K562 (cell line): ENCODE results near the gene ZNF516. TPM values are rescaled to one million over a fixed set of nuclear protein-coding genes. Genes with fewer than 3 reads are reported as not detected.

ENCODE experiments used
- ATAC-seq: fragments of 200-7000 bp; cut with Tn5 transposase; 3 replicates; pipeline ENCODE4 v1.9.1; 2020; ENCODE audit warnings: moderate library complexity
- BruUV-seq: library from RNA; stranded (reverse); fragments of 400-500 nt; replicated peaks from 2 replicates; lab custom pipeline; 2021; lab: Mats Ljungman, UMichigan
- CTCF ChIA-PET: fragments of 300-600 bp; formaldehyde crosslinking; extraction: SDS; loops from one replicate; lab custom pipeline; 2021; ENCODE audit warnings: low intra/inter-chr PET ratio; lab: Yijun Ruan, JAX
- POLR2A ChIA-PET: fragments of 300-600, 350-650 bp; sonication (Branson Sonifier 250); formaldehyde crosslinking; extraction: SDS; loops from one replicate; lab custom pipeline; 2021; ENCODE audit warnings: antibody characterized with exemption, inconsistent platforms; lab: Yijun Ruan, JAX
- DNase-seq, 4 experiments: peaks; one replicate each; pipeline versions ENCODE4 v3.0.0 to v3.0.0-alpha.2; 2011 to 2018; ENCODE audit warnings: low spot score in 3 of 4, mixed read lengths in 3 of 4; ENCODE audit errors: extremely low read depth in 1 of 4
- FAIRE-seq: peaks from 2 replicates; lab custom pipeline; 2011; peaks lifted over from hg19 to GRCh38; lab: Jason Lieb, UNC
- H2AFZ ChIP-seq: 2 replicates; pipeline ENCODE4 v1.6.0; 2011; ENCODE audit warnings: low read depth, low read length, control low read depth, inconsistent platforms
- H3K27ac ChIP-seq: fragments of 200-600 bp; 3 replicates; pipeline ENCODE4 v1.8.0; 2011; ENCODE audit warnings: low read depth, mild to moderate bottlenecking, control low read depth, inconsistent platforms, low read length, moderate library complexity, mixed read lengths; ENCODE audit errors: extremely low read depth
- H3K27me3 ChIP-seq, 2 experiments: fragments of 300-600 bp in 1 of 2; 2 replicates in 1 of 2; 3 replicates in 1 of 2; pipeline versions ENCODE4 v1.6.0 to v1.8.0; 2011; ENCODE audit warnings: inconsistent platforms in 2 of 2, low read length in 2 of 2, mild to moderate bottlenecking in 1 of 2, mixed read lengths in 1 of 2, moderate library complexity in 1 of 2; ENCODE audit not compliant: control insufficient read depth in 2 of 2, insufficient read depth in 2 of 2
- H3K36me3 ChIP-seq: fragments of 300-600 bp; 3 replicates; pipeline ENCODE4 v1.8.0; 2011; ENCODE audit warnings: mild to moderate bottlenecking, low read length, inconsistent platforms; ENCODE audit not compliant: control insufficient read depth, insufficient read depth
- H3K4me1 ChIP-seq, 2 experiments: fragments of 200-600 bp in 1 of 2; replicated peaks in 1 of 2; 2 replicates in 1 of 2; 3 replicates in 1 of 2; pipeline versions ENCODE4 v1.5.1 to v1.8.0; 2011; ENCODE audit warnings: inconsistent platforms in 2 of 2, low read length in 2 of 2, mild to moderate bottlenecking in 1 of 2, mixed read lengths in 1 of 2, moderate library complexity in 1 of 2; ENCODE audit not compliant: control insufficient read depth in 2 of 2, insufficient read depth in 2 of 2
- H3K4me2 ChIP-seq: 2 replicates; pipeline ENCODE4 v1.6.1; 2011; ENCODE audit warnings: low read length, control low read depth, inconsistent platforms, mixed read lengths; ENCODE audit not compliant: insufficient read depth
- H3K4me3 ChIP-seq: fragments of 200-600 bp; sonication (generic), shearing (Covaris generic); 2 replicates; pipeline ENCODE4 v1.5.1; 2016; ENCODE audit warnings: control low read depth, inconsistent platforms
- H3K79me2 ChIP-seq: fragments of 200-600 bp; 3 replicates; pipeline ENCODE4 v1.8.0; 2011; ENCODE audit warnings: low read length, inconsistent platforms; ENCODE audit not compliant: control insufficient read depth, insufficient read depth
- H3K9ac ChIP-seq, 2 experiments: 2 replicates each; pipeline versions ENCODE4 v1.6.0 to v1.6.1; 2011; ENCODE audit warnings: low read depth in 2 of 2, low read length in 2 of 2, control low read depth in 1 of 2, inconsistent platforms in 1 of 2, mild to moderate bottlenecking in 1 of 2, mixed read lengths in 1 of 2; ENCODE audit not compliant: insufficient read depth in 1 of 2
- H3K9me1 ChIP-seq: one replicate; pipeline ENCODE4 v1.6.0; 2011; ENCODE audit warnings: inconsistent platforms, mild to moderate bottlenecking, low read length, moderate library complexity; ENCODE audit not compliant: control insufficient read depth, insufficient read depth
- H3K9me3 ChIP-seq: replicated peaks from 2 replicates; pipeline ENCODE4 v1.5.1; 2011; ENCODE audit warnings: low read depth, low read length, inconsistent platforms; ENCODE audit not compliant: control insufficient read depth, insufficient read depth
- H4K20me1 ChIP-seq: replicated peaks from 2 replicates; pipeline ENCODE4 v1.6.1; 2011; ENCODE audit warnings: low read length, inconsistent platforms, mixed read lengths; ENCODE audit not compliant: control insufficient read depth, insufficient read depth
- CCAR2 ChIP-seq: fragments of 200-400 bp; formaldehyde crosslinking; IDR thresholded peaks from 2 replicates; pipeline ENCODE4 v1.6.1; 2017; ENCODE audit warnings: mild to moderate bottlenecking, low read depth, low read length
- POLR2G ChIP-seq: fragments of 200-400 bp; formaldehyde crosslinking; IDR thresholded peaks from 2 replicates; pipeline ENCODE4 v1.6.1; 2017; ENCODE audit warnings: low read depth, mild to moderate bottlenecking, antibody characterized with exemption, low read length, moderate library complexity
- U2AF2 ChIP-seq: fragments of 200-400 bp; formaldehyde crosslinking; optimal IDR thresholded peaks from 2 replicates; pipeline ENCODE3; 2017; ENCODE audit warnings: low read depth, mild to moderate bottlenecking, low read length
- ZBED1 ChIP-seq: IDR thresholded peaks from 2 replicates; pipeline ENCODE4 v1.6.1; 2014
- ZNF280B ChIP-seq: fragments of 250-450 bp; sonication (Bioruptor Pico); IDR thresholded peaks from 2 replicates; pipeline ENCODE4 v1.5.1; 2021; ENCODE audit warnings: mild to moderate bottlenecking
- ZNF584 ChIP-seq: fragments of 200-800 bp; sonication (Bioruptor generic); IDR thresholded peaks from 2 replicates; pipeline ENCODE4 v1.6.1; 2016; ENCODE audit warnings: low read depth, mild to moderate bottlenecking, missing genetic modification characterization, missing compliant biosample characterization
- WGBS: fragments of 100-300 bp; shearing (Covaris generic); methylation state at CpG from one replicate; pipeline ENCODE4 v1.1.6; 2016; ENCODE audit warnings: low coverage, mixed read lengths; ENCODE audit not compliant: insufficient coverage; ENCODE audit errors: missing lambda C conversion rate; 5-methylcytosine and 5-hydroxymethylcytosine counted together
- in situ Hi-C: fragments of 300-500 bp; cut with MboI; formaldehyde crosslinking; loops from 4 replicates; pipeline ENCODE4 v1.15.0; 2018; ENCODE audit warnings: inconsistent platforms, mixed read lengths
- intact Hi-C: fragments of 100-400 bp; cut with micrococcal nuclease; formaldehyde crosslinking; loops from 2 replicates; pipeline ENCODE4 v1.14.2; 2022
- polyA plus RNA-seq, 8 experiments: library from polyadenylated mRNA; depleted of rRNA in 4 of 8; stranded (reverse) in 5 of 8; unstranded in 3 of 8; fragments of >200 nt; fragmentation: Nextera tagmentation in 2 of 8; fragmentation: Illumina TruSeq in 1 of 8; extraction: Ambion mirVana in 2 of 8; extraction: Trizol in 1 of 8; gene quantifications; 2 replicates each; pipeline versions ENCODE4 v1.2.1 to v1.2.3, GENCODE V29; 2011 to 2014; ENCODE audit warnings: inconsistent platforms in 1 of 8, missing spikeins in 1 of 8
- total RNA-seq, 7 experiments: library from RNA; depleted of rRNA in 6 of 7; stranded (reverse); fragments of >200 nt in 6 of 7; fragmentation: Illumina TruSeq in 2 of 7; extraction: Trizol in 2 of 7; gene quantifications; 2 replicates each; pipeline versions ENCODE4 v1.2.1 to v1.2.3, GENCODE V29; 2011 to 2021; ENCODE audit warnings: low replicate concordance in 1 of 7

Gene ZNF516
- total and polyA plus RNA-seq, 9 of the 15 experiments (the other 6 are each of a cell fraction or from before 2014, with no cell fraction given), result 0.04 to 0.20 (median 0.08) TPM; not detected in 3

DNA sequence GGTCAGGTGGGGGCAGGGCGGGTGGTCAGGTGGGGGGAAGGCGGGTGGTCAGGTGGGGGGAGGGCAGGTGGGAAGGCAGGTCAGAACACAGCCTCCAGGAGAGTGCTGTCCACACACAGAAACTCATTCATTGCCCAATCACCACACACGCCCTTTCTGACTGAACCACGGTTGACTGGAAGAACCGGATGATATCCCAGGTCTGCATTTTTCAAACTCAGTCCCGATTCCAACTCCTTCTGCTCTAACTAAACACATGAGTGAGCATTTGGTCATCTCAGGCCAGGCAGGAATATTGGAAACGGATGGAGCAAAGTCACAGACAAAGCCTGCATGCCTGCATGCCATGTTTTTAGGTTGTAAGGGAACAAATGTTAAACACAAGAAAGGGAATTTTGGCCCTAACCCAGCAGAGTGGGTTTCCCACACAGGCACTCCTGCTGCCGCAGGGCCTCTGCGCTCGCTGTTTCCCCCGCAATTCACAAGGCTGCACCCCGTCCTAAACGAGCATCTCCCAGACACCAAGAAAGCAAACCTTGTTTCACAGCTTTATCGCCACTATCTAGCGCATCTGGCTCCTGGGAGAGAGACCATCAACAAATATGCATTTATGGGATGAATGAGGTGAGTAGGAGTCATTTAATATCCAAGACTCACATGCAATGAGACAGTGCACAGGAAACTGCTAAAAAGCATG, 100.1 kb downstream of the ZNF516 start:
- no peak for ATAC-seq
- ChIA-PET CTCF (no interaction called here), POLR2A (no interaction called here)
- Histone ChIP-seq H3K4me2 (no peak overlapping the region), H3K9me1 (no peaks in the 10 kb centered on the region), H3K79me2 (no peaks in the 10 kb centered on the region), H4K20me1 (no peaks in the 10 kb centered on the region), H3K27ac (no peak overlapping the region), H2AFZ (no peak overlapping the region), H3K36me3 (no peaks in the 10 kb centered on the region), H3K9me3 (no peaks in the 10 kb centered on the region), H3K4me3 (no peak overlapping the region), H3K9ac (no peak overlapping the region), H3K4me1 (peaks cover 0 to 9% of the 10 kb centered on the region in 2 experiments; a peak in 1 of 5 replicates), H3K27me3 (peaks cover 0 to 5% of the 10 kb centered on the region in 2 experiments; a peak in 1 of 5 replicates)
- WGBS, result 12% methylated on average over 12 of the region's 15 CpGs
- in situ Hi-C loops, result no loop called here
- BruUV-seq, result no TSS peak
- DNase-seq, result no peak
- TF ChIP-seq ZNF584 (no peak), POLR2G (no peak), ZBED1 (no peak), ZNF280B (CRISPR knock-in tag) (no peak), U2AF2 (no peak), CCAR2 (no peak)
- no peak for FAIRE-seq
- intact Hi-C loops, result loop anchor here (5.0 kb wide), 1 partner anchor 292 kb away; no protein-coding TSS in a partner anchor
